Mucosa of rectum (tissue), 2 donors: ENCODE data around the gene DGKB.

ENCODE experiments used
- H3K27ac ChIP-seq, 2 donors: one replicate each; pipeline ENCODE4 v1.7.0; 2013; ENCODE audit warnings: inconsistent platforms in 2 of 2, low read depth in 2 of 2, low read length in 2 of 2
- H3K27me3 ChIP-seq, 2 donors: one replicate each; pipeline ENCODE4 v1.7.0; 2013; ENCODE audit warnings: low read length in 2 of 2; ENCODE audit not compliant: control insufficient read depth in 2 of 2, insufficient read depth in 2 of 2
- H3K36me3 ChIP-seq, 2 donors: one replicate each; pipeline ENCODE4 v1.7.0; 2013; ENCODE audit warnings: low read length in 2 of 2; ENCODE audit not compliant: control insufficient read depth in 2 of 2, insufficient read depth in 2 of 2
- H3K4me1 ChIP-seq, 2 donors: one replicate each; pipeline ENCODE4 v1.7.0; 2013; ENCODE audit warnings: low read length in 2 of 2, mild to moderate bottlenecking in 1 of 2; ENCODE audit not compliant: control insufficient read depth in 2 of 2, insufficient read depth in 2 of 2
- H3K4me3 ChIP-seq, 2 donors: one replicate each; pipeline ENCODE4 v1.7.0; 2013; ENCODE audit warnings: low read length in 2 of 2
- H3K9ac ChIP-seq, 2 donors: one replicate each; pipeline ENCODE4 v1.7.0; 2013; ENCODE audit warnings: low read length in 2 of 2, low read depth in 1 of 2, mild to moderate bottlenecking in 1 of 2
- H3K9me3 ChIP-seq, 2 donors: one replicate each; pipeline ENCODE4 v1.7.0; 2013; ENCODE audit warnings: low read length in 2 of 2; ENCODE audit not compliant: control insufficient read depth in 2 of 2
- donor health status: healthy.
- donor health status: Normal muscosa, but diverticular disease.

DGKB gene

DNA sequence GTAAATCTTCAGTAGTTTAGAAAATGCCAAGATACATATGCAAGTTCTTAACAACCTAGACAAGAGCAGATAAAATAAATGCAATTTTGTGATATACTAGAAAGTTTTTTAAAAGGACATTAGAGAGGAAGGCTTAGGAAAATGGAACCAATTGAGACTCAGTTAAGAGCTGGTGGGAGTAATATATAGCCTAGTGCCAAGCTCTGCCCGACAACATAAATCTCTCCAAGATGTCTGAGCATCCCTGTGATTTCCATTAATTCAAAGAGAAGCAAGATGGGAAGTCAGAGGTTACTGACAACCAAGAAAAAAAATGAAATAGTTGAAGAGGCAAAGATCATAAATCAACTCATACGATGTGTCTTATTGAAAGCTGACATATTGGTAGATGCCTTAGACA, 74.5 kb downstream of the DGKB start:
- Histone ChIP-seq H3K4me3 (no peak overlapping the region), H3K9ac (no peak overlapping the region), H3K9me3 (no peaks in the 10 kb centered on the region), H3K27ac (no peak overlapping the region), H3K36me3 (no peaks in the 10 kb centered on the region), H3K27me3 (no peaks in the 10 kb centered on the region), H3K4me1 (no peaks in the 10 kb centered on the region)

DNA sequence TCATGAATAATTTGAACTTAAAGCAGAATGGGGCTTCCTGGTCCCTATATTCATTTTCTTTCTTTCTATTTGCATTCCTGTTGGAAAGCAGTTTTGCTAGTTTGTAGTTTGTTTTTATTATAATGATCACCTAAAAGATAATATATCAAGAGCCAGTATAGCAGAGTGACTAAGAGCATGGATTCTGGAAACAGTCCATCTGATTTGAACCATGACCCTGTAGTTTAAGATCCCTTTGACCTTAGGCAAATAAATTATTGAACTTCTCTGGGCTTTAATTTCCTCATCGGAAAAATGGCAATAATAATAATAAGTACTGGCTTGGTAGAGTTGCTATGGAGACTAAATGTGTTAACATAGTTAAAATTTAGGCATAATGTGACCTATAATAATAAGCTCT, 76.1 kb downstream of the DGKB start:
- Histone ChIP-seq H3K9ac (no peak overlapping the region), H3K4me3 (no peak overlapping the region), H3K27me3 (no peaks in the 10 kb centered on the region), H3K36me3 (no peaks in the 10 kb centered on the region), H3K27ac (no peak overlapping the region), H3K9me3 (no peaks in the 10 kb centered on the region), H3K4me1 (no peaks in the 10 kb centered on the region)

DNA sequence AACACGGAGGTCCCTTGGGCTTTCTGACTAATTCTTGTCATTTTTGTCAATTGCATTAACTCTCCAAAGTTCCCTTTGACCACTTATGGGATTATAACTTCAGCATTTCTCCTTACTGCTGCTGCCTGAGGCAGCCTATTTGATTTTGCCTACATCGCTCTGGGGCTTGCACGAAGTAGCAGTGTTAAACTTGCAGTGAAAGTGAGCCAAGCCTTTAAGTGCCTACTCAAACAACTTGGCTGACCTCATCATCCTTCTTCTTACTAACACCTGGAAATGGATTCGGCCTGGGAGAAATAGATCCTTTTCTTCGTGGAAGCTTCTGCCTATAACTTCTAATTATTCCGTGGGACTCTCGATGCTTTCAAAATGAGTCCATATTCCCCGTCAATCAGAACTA, 76.6 kb downstream of the DGKB start:
- Histone ChIP-seq H3K4me1 (no peaks in the 10 kb centered on the region), H3K27me3 (no peaks in the 10 kb centered on the region), H3K36me3 (no peaks in the 10 kb centered on the region), H3K4me3 (no peak overlapping the region), H3K9ac (no peak overlapping the region), H3K9me3 (no peaks in the 10 kb centered on the region), H3K27ac (no peak overlapping the region)

DNA sequence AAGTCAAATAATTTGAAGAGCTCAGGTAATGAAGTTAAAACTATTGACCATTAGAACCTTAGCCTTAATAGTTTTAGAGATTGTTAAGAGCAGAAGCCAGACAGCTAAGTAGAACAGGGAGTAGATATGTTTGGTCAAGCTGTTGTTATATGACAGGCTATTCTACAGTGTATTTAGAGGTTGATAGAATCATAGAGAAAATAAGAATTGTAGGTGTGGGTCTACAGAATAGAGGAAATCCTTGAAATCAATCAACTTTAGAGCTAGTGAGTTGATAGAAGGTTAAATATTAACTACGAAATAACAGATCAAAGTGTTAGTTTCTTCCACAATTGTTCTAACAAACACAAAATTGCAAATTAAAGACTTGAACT, 80.1 kb downstream of the DGKB start:
- Histone ChIP-seq H3K36me3 (no peaks in the 10 kb centered on the region), H3K27me3 (no peaks in the 10 kb centered on the region), H3K4me1 (no peaks in the 10 kb centered on the region), H3K4me3 (no peak overlapping the region), H3K9me3 (no peaks in the 10 kb centered on the region), H3K27ac (no peak overlapping the region), H3K9ac (no peak overlapping the region)

DNA sequence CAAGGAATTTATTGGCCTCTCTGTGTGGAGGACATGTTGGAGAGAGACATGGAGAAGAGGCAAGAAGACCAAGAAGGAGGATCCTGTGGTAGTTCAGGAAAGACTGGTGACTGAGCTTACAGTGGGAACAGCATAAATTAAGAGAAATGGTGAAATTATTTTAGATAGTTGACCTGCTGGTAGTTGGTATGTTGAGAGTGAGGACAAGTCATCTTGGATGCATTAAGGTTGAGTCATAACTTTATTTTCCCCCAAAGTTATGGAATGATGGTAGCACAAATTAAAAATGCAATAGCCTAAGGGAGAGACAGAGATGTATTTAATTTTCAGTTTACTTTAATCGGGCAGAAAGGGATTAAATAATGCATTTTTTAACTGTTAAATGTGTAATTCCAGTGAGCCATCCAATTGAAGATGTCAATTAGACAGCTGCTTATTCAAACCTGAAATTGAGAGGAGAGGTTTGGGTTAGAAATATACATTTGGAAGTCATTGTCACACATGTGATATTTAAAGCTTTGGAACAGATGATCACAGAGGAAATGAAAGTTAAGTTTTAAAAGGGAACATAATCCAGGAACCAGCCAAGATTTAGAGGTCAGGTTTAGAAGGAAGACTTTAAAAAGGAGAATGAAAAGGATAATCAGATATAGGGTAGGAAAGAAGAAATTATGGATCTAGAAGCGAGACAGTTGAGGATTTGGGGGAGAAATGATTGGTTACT, 80.6 kb downstream of the DGKB start:
- no peaks in the 10 kb centered on the region for H3K27me3 ChIP-seq
- H3K9me3 ChIP-seq, result no peaks in the 10 kb centered on the region
- no peak overlapping the region for H3K27ac ChIP-seq
- no peak overlapping the region for H3K4me3 ChIP-seq
- H3K9ac ChIP-seq, result no peak overlapping the region
- no peaks in the 10 kb centered on the region for H3K36me3 ChIP-seq
- H3K4me1 ChIP-seq, result no peaks in the 10 kb centered on the region

DNA sequence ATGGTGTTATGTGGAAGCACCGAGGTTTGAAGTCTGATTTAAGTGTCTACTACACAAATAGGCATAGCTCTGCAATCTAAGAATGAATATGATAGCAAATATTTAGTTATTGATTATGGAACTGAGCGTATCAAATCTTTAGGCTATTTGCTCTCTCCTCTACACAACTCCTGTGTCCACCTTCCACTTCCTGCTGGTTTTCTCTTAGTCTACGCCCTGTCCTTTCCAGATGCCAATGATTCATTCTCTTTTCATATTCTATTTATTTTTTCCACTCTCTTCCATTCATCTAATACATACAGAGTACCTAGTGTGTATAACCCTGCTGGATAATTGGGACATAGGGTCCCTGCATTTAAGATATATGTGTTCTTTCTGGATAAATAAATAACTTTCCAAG, 83.7 kb downstream of the DGKB start:
- H3K27ac ChIP-seq, result no peak overlapping the region
- no peaks in the 10 kb centered on the region for H3K9me3 ChIP-seq
- no peaks in the 10 kb centered on the region for H3K36me3 ChIP-seq
- no peak overlapping the region for H3K9ac ChIP-seq
- no peaks in the 10 kb centered on the region for H3K4me1 ChIP-seq
- H3K4me3 ChIP-seq, result no peak overlapping the region
- H3K27me3 ChIP-seq, result no peaks in the 10 kb centered on the region

DNA sequence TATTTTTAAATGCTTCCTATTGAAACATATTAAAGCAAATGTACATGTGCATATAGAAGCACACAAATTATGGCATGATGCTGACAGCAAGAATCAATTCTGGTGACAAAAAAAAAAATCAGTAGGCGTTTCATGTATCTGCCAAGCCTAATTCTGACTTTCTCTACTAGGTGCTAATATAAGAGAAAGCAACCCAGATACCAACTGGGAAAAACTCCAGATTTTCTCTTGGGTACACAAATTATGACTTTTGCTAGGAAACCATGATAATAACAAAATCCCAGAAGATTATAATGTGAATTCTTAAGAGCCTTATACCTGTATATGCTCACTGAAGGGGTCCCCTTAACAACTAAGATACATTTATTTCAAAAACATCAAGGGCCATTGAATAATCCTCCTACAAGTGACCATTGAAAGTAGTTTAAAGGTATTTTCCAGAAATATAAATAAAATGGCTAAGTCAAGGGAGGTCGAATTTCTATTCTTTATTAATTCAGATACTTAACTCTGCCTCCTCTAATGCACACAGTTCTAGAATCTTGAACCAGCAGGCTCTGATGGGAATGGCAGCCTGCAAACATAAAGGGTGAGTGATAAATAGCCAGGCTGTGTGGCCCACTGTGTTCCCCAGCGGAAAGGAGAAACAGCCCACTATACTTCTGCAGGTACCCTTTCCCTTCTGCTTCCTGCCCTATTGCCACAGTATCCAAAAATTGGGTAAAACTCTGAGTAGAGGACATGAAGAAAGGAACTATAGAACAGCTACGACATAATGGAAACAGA, 84.5 kb downstream of the DGKB start:
- H3K4me1 ChIP-seq, result no peaks in the 10 kb centered on the region
- no peaks in the 10 kb centered on the region for H3K36me3 ChIP-seq
- no peaks in the 10 kb centered on the region for H3K9me3 ChIP-seq
- no peak overlapping the region for H3K4me3 ChIP-seq
- H3K27me3 ChIP-seq, result no peaks in the 10 kb centered on the region
- H3K27ac ChIP-seq, result no peak overlapping the region
- no peak overlapping the region for H3K9ac ChIP-seq

DNA sequence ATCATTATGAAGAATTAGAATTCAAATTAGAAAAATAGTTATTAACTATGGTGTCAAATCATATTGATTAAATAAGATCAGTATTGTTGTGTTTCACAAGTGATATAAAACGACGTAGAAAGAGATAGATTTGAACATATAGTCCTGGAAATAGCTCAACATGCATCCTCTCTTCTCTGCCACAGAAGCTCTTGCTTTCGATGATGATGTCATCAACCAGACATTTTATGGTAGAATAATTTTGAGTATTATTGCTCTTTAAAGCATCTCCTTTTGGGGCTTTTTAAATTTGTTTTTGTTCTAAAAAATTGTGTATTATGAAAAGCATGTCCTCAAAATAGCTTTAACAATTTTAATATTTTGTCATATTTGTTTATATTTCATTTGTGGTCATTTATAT, 95.0 kb downstream of the DGKB start:
- Histone ChIP-seq H3K9me3 (no peaks in the 10 kb centered on the region), H3K27ac (no peak overlapping the region), H3K27me3 (no peaks in the 10 kb centered on the region), H3K9ac (no peak overlapping the region), H3K4me1 (no peaks in the 10 kb centered on the region), H3K36me3 (no peaks in the 10 kb centered on the region), H3K4me3 (no peak overlapping the region)

DNA sequence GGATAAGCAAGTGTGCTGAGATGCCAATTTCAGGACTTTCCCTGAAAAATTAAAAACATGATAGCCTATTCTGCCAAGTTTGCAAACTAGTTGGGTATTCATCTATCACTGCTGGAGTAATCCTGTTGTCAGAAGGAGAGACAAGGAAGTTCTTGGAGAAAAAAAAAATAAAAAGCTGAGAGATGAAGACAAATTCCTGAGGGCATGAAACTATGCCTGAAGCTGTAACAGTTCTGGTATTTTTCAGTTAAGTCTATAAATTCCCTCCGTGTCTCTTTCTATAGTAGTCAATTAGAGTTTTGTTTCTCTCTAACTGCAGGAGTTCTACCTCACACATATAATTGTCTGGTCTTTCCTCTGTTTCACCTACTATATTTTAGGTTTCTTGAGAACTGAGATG, 95.7 kb downstream of the DGKB start:
- Histone ChIP-seq H3K27me3 (no peaks in the 10 kb centered on the region), H3K27ac (no peak overlapping the region), H3K36me3 (no peaks in the 10 kb centered on the region), H3K4me1 (no peaks in the 10 kb centered on the region), H3K9me3 (no peaks in the 10 kb centered on the region), H3K4me3 (no peak overlapping the region), H3K9ac (no peak overlapping the region)

DNA sequence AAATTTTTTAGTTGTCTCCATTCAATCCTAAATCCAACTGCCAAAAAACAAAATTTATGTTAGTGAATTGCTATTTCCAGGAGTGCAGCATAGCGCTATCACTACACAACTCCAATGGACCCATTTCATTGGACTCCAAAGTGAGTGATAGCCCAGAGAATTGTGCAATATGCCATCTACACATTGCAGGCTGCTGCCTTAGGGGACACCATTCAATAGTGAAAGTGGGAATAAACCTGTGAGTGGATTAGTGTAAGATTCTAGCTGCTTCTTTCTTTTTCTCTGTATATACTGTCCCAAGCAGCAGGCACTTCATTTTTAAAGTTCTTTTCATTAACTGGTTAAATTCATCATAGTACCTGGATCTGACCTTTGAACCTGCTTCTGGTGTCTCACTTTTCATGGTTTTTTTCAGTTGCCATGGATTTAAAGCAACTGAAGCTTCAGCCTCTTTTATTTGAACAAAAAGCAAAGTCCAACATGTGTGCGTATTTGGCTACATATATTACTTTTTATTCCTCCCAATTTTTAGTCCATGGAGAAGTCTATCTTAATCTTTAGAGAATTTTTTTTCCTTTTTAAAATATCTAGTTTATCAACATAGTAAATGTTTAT, 97.3 kb downstream of the DGKB start:
- Histone ChIP-seq H3K9ac (no peak overlapping the region), H3K27ac (no peak overlapping the region), H3K36me3 (no peaks in the 10 kb centered on the region), H3K27me3 (no peaks in the 10 kb centered on the region), H3K9me3 (no peaks in the 10 kb centered on the region), H3K4me3 (no peak overlapping the region), H3K4me1 (no peaks in the 10 kb centered on the region)
